GM19351 (cell line): ENCODE results near the gene FAF2.
"Not testable (repeated sequence)": the region's sequence is repeated elsewhere in the genome, so short reads cannot be mapped to it uniquely, and the experiment has no call there.

Experiments used
- ATAC-seq: cut with Tn5 transposase; IDR thresholded peaks from one replicate; pipeline ENCODE4 v1.9.1; 2021; ENCODE audit warnings: mild to moderate bottlenecking, moderate library complexity; ENCODE audit not compliant: unreplicated experiment

Gene FAF2

DNA sequence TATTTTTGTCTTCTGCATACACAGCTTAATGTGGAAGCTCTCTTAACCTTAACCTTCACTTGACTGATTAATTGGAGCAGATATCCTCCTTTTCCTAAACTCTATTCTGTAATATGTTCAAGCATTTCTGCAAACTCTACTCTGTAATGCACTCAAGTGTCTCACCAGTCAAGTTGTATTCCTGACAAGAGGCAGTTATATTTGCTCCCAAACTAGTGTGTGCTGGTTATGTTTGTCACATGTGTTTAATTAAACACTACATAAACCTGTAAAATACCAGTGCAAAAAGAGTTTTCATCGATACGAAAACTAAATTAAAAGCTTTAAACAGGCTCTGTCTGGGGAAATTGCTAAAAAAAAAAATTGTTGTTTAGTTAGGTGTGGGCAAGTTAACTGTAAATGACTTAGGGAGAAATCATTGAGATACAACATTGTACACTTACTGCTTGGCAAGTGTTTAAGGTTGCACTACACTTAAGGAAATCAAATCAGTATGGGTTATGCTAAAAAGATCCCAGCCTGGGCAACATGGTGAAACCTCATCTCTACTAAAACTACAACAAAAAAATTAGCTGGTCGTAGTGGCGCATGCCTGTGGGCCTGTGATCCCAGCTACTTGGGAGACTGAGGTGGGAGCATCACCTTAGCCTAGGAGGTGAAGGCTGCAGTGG lies 6.7 kb downstream of the FAF2 start:
- no peak for ATAC-seq

- ATAC-seq: no peak
Measured at GRCh38 chr5:176458904-176459561, 10.8 kb downstream of the FAF2 start.

DNA sequence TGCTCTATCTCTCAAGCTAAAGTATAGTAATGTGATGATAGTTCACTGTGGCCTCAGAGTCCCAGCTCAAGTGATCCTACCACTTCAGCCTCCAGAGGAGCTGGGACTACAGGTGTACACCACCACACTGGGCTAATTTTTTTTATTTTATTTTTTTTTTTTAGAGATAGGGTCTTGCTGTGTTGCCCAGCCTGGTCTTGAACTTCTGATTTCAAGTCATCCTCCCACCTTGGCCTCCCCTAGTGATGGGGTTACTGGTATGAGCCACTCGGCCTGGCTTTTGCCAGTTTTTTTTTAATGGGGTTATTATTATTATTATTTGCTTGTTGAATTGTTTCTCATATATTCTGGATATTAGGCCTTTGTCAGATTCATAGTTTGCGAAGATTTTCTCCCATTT lies 13.2 kb downstream of the FAF2 start:
- ATAC-seq: no peak

DNA sequence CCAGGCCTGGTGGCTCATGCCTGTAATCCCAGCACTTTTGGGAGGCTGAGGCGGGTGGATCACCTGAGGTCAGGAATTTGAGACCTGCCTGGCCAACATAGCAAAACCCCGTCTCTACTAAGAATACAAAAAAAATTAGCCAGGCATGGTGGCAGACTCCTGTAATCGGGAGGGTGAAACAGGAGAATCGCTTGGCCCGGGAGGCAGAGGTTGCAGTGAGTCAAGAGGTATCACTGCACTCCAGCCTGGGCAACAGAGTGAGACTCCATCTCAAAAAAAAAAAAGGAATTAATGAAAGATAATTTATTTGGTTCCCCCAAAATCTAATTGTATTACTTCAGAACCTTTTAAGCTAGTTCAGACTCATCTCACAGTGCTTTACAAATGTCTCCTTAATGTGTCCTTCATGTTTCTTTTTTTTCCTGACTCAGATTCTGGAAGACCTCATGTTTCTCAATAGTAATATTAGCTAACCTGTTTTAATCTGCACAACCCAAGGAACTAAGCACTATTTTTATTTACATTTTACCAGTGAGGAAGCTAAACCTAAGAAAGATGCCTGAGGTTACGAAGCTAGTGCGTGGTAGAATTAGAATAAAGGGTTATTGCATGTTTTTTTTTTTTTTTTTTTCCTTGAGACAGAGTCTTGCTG lies 15.1 kb downstream of the FAF2 start:
- ATAC-seq: no peak

GRCh38 chr5:176466245-176466871 lies 18.2 kb downstream of the FAF2 start:
- ATAC-seq: no peak

- ATAC-seq: no peak
Measured at GRCh38 chr5:176469296-176469695, 21.1 kb downstream of the FAF2 start.

GRCh38 chr5:176470539-176470938 lies 22.4 kb downstream of the FAF2 start:
- no peak for ATAC-seq

DNA sequence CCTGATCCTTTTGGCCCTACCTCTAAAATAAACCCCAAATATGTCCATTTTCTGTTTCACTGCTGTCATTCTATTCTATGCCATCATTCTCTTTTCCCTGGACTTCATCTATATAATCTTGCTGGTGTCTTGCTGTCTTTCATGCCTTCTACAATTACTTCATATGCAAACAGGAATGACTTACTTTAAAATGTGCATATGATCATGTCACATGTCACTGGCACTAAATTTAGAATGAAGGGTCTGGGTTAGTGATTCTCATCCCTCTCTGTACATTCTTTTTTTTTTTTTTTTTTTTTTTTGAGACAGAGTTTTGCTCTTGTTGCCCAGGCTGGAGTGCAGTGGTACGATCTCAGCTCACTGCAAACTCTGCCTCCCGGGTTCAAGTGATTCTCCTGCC lies 22.9 kb downstream of the FAF2 start:
- ATAC-seq: no peak

- ATAC-seq: no peak
Measured at GRCh38 chr5:176473335-176474006, 25.3 kb downstream of the FAF2 start.

- ATAC-seq: no peak
Measured at GRCh38 chr5:176474476-176474875, 26.3 kb downstream of the FAF2 start.

GRCh38 chr5:176481711-176482110 lies 33.5 kb downstream of the FAF2 start:
- no peak for ATAC-seq

DNA sequence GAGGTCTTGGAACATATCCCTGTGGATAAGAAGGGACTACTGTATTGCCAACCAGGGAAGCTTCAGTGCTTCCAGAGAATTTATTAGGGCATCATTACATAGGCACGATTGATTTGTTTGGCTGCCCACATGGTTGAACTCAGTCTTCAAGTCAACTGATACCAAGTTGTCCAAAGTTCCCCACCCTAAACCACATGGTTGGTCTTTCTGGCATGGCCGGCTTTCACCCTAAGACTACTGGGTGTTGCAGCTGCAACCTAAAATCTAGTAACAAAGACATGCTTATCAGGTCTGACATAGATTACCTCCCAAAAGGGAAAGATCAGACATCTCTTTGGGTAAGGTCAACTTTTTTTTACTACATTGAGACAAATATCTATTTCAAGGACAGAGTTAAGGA lies 37.0 kb downstream of the FAF2 start:
- no peak for ATAC-seq

DNA sequence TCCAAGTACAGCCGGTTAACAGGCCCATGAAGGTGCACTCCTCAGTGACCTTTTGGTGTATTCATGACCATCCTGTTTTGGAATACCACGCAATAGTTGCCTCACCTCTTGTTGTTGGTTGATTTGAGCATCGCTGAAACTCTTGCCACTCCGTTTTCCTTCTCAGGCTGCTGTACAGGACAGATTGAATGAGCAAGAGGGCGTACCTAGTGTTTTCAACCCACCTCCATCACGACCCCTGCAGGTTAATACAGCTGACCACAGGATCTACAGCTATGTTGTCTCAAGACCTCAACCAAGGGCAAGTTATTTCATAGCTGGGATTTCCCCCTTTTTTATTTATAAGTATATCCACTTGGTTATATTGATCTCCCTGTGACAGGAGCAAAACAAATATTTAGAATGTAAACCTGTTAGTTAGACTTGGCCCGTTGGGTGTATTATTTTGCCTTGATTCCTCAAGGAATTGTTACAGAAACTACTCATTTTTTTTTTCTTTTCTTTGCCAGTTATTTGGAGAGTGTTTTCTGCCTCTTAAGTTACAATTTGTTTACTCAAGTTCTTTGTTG lies 38.1 kb downstream of the FAF2 start:
- no peak for ATAC-seq

DNA sequence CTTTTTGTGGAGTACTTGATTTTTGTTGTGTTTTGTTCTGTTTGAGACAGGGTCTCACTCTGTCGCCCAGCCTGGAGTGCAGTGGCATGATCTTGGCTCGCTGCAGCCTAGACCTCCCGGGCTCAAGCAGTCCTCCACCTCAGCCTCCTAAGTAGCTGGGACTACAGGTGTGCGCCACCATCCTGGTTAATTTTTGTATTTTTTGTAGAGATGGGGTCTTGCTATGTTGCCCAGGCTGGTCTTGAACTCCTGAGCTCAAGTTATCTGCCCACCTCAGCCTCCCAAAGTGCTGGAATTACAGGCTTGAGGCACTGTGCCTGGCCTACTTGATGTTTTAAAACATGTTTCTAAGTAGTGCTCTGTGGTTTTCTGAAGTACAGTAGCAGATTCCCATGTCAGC lies 39.0 kb downstream of the FAF2 start:
- not testable (repeated sequence) for ATAC-seq

DNA sequence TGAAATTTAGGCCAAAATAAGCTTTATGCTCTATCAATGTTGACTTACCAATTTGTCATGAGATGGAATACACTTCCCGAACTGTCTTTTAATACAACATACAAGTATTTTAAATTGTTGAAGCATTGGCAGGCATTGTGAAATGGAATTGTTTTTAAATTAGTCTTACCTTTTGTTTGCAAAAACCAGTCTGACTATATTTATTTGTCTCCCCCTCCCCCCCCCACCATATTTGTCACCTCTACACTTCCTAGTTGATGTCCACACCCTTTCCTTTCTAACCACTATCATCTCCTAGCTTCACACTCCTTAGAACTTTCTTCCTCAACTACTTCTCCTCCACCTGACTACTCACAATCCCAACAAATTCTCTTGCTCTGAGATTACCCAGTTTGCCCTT lies 40.9 kb downstream of the FAF2 start:
- ATAC-seq: no peak

DNA sequence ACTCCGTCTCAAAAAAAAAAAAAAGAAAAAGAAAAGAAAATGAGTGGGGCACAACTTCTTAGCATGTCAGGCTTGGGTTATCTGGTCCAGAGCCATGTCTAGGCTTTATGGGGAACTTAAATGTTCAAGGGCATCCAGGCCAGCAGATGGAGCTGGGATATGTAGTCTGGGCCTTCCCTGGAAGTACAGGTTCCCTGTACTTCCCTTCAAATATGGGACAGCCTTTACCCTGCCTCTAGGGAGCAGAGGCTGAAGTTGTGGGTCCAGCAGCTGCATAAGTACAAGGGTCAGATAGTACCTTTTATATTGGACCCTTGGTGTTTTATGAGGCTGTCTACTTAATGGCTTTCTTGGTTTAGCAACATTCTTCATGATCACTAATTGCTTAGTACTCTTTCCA lies 42.1 kb downstream of the FAF2 start:
- no peak for ATAC-seq

DNA sequence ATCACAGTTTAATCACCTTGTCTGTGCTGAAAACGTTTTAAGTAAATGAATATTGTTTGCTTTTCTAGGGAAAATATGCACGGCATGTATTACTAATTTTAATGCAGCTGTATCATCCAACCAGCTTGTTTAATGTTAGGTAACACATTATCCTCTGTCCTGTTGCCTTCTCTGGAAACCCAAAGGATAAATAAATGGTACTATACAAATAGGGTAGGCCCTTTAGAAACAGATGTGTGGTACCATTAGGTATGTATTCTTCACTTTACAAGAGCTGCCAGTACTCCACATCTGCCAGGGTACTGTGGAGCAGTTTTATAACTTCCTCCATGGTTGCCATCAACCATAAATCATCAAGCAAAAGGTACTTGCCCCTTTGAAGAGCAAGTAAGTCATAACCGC lies 42.9 kb downstream of the FAF2 start:
- ATAC-seq: no peak

GRCh38 chr5:176491901-176492300 lies 43.7 kb downstream of the FAF2 start:
- ATAC-seq: no peak

DNA sequence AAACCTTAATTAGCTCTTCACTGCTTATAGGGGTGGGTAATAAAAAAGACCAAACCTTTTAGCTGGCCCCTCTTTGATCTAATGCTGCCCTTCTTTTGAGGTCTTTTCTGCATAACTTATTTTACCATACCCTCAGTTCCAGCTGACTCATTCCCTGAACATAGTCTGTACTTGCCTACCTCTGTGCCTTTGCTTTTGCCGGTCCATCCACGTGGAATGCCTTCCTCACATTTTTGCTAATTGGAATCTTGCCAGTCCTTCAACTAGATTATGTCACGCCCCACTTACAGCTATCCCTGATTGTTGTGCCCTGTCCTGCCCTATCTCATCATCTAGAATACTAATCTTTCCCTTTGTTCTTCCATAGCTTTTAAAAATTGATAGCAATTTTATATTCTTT lies 44.2 kb downstream of the FAF2 start:
- no peak for ATAC-seq

DNA sequence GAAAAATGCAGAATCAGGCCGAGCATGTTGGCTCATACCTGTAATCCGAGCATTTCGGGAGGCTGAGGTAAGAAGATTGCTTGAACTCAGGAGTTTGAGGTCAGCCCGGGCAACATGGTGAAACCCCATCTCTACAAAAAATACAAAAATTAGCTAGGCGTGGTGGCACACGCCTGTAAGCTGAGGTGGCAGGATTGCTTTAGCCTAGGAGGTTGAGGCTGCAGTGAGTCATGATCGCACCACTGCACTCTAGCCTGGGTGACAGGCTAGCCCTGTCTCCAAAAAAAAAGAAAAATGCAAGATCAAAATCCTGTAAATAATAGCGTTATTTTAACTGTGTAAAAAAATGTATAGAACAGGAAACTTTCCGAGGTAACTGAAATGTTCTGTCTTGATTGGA lies 49.7 kb downstream of the FAF2 start:
- no peak for ATAC-seq

DNA sequence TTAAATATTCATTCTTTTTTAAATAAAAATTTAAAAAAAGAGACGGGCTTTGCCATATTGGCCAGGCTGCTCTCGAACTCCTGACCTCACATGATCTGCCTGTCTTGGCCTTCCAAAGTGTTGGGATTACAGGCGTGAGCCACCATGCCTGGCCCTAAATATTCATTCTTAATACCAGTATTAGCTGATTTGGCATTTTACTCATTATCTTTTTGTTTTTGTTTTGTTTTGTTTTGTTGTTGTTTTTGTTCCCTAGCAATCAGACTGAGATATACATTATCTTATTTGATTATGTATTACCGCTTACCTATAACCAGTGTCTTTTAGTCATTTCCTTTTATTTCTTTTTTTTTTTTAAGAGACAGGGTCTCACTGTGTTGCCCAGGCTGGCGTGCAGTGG lies 51.1 kb downstream of the FAF2 start:
- ATAC-seq: no peak
